ENCODE measurements around the gene NME1.
"Not testable (repeated sequence)": the region's sequence is repeated elsewhere in the genome, so short reads cannot be mapped to it uniquely, and the experiment has no call there.

NME1 gene

DNA sequence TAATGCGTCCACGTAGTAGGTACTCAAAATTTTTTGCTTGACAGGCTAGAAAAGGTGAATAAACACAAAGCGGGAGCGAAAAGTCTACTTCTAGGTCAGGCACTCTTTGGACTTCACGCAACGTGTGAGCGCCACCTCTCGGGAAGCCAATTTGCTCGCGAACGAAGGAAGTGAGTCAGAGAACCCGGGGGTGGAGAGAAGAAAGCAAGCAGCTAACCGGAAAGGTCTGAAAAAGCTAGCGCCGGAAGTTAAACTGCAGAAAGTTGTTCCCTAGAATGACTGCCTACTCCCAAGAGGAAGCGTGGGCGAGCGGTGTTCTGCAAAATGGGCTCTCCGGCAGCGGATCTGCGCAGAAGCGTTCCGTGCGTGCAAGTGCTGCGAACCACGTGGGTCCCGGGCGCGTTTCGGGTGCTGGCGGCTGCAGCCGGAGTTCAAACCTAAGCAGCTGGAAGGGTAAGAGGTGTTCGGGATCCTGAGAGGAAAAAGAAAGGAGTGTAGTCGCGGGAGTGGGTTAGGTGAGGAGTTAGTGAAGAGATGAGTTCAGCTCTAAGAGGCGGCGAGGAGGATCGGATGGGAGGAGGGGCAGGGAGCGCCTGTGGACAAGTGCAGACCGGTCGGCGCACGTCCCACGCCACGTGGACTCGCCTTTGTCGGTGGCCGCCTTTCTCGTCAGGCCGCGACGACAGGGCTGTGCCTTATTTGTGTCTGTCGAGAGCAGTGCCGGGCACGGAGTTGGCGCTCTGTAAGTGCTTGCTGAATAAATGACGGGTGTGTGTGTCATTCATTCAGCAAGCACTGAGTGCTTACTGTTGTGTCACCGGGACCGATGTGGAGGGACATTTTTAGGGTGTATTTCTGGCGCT, at the start of gene NME1:
Gene NME1, plus strand, starts transcription at position 350 of the 863 bp plus-strand sequence. CDS start 2,096 bp downstream, outside the sequence.
- DNase-seq (ENCODE audit: low read depth): peak; percentile 99

DNA sequence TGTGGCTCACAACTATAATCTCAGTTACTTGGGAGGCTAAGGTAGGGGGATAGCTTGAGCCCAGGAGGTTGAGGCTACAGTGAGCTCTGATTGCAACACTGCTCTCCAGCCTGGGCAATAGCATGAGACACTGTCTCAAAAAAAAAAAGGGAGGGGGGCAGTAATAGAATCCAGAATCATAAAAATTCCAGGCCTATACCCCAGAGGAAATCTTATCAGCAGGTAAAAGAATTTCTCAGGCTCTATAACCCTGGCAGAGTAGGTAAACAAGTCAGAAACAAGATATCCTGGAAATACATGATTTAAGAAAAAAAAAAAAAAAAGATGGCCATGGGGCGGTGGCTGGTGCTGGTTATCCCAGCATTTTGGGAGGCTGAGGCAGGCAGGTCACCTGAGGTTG, 45.6 kb upstream of the NME1 start:
- no peak for DNase-seq (ENCODE audit: low read depth)

DNA sequence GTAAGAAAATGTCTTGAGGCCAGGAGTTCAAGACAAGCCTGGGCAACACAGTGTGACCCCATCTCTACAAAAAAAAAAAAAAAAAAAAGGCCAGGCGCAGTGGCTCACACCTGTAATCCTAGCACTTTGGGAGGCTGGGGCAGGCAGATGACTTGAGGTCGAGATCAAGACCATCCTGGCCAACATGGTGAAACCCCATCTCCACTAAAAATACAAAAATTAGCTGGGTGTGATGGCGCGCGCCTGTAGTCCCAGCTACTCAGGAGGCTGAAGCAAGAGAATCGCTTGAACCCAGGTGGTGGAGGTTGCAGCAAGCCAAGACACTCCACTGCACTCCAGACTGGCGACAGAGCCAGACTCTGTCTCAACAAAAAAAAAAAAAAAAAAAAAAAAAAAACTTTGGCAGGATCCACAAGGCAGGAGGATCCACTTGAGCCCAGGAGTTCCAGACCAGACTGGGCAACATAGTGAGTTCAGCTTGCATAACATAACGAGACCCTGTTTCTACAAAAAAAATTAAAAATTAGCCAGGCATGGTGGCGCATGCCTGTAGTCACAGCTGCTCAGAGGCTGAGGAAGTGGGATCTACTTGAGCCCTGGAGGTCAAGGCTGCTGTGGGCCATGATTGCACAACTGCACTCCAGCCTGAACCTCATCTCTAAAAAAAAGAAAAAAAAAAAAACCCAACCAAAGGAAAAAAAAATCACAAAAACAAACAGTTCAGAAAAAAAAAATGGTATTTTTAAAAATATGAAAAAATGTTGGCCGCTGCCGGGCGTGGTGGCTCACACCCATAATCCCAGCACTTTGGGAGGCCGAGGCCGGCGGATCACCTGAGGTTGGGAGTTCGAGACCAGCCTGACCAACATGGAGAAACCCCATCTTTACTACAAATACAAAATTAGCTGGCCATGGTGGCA, 40.8 kb upstream of the NME1 start:
- DNase-seq (ENCODE audit: low read depth): peak; percentile 73

DNA sequence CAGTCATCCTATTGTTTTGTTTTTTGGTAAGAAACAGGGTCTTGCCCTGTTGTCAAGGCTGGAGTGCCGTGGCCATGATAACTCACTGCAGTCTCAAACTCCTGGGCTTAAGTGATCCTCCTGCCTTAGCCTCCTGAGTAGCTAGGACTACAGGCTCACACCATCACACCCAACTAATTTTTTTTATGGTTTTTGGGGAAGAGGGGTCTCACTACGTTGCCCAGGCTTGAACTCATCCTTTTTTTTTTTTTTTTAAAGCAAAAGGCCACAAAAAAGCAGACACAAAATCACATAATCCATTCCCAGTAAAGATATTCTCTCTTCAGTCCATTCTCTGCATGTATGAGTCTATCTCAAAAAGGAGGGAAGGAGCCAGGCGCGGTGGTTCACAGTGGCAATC, 38.2 kb upstream of the NME1 start:
- no peak for DNase-seq (ENCODE audit: low read depth)

DNA sequence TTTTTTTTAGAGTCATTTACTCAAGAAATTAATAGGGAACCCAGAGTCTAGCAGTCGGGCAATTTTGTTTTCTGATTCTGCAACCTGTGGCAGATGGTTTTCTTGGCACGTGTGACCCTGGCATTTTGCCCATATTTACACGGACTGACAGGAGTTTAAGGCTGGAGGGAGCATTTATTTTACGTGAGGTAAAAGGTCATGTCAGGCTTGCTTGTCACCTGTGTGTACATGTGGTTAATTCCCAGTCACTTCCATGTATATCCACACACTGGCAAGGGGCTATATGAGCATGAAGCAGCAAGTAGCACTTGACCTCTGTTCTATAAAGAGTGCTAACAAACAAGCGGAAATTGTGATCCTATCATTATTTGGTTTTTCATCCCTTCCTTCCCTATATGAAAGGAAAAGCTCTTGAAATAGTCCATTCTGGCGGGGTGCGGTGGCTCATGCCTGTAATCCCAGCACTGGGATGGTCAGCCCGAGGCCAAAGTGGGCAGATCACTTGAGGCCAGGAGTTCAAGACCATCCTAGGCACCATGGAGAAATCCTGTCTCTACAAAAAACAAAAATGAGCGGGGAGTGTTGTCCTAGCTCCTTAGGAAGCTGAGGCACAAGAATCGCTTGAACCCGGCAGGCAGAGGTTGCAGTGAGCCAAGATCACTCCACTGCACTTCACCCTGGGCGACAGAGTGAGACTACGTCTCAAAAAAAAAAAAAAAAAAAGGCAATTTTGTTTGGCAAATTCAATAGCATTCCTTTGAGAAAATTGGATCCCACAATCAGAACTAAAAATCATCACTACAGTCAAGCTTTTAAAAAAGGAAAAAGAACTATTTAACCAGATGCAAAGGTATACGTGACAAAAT, 34.8 kb upstream of the NME1 start:
- no peak for DNase-seq (ENCODE audit: low read depth)

DNA sequence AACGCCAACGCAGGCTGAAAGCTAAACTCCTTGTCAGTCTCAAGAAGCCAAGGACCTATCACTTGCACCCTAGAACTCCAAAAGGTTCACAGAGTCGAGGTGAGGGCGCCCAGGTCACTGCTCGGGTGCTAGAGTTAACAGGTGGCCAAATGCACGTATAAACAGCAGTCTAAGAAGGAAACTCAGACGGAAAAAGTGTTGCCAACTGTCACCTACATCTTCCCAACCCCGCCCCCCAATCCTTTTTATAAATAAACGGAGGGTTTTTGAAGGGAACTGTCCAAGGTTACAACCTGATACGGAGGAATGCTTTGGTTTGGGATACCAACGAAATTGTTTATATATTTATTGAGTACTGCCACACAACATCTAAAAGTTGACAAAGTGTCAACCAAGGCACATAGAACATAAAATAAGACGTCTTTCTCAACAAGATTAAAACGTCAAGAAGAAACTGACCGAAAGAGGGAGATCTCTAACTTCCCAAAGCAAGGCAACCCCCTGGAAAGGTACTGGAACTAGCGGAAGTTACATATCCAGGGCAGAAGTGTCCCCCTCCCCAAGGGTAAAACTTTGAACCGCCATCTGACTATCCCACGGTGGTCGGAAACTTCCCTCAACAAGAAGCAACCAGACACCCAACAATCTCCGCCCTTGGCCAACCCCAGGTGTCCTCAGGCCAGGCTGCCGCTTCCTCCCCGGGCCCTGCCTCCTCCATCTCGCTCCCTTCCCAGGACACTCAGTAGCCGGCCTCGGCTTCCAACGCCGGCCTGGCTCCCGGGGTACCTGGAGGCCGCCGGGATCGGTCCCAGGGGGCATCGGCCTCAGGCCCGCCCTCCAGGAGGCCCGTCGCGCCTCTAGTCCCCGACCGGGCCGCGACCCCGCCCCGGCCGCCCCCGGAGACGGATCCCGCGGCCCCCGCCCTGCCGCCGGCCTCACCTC, 33.7 kb upstream of the NME1 start:
- peak; percentile 46 for DNase-seq (ENCODE audit: low read depth)

DNA sequence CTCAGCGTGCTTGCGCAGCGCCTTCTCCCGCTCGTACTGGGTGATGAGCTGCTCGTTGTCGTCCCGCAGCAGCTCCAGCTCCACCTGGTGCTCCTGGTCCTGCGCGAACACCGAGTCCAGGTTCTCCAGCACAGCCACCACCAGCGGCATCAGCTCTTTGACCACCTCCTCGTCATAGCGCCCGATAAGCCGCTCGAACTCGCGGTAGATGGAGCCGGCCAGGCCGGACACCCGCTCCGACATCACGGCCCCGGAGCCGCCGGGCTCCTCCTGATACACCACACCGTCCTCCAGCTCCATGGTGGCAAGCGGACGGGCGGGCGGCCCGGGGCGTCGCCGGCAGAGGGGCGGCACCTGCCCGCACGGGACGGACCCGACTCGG, 33.0 kb upstream of the NME1 start:
- DNase-seq (ENCODE audit: low read depth): no peak

DNA sequence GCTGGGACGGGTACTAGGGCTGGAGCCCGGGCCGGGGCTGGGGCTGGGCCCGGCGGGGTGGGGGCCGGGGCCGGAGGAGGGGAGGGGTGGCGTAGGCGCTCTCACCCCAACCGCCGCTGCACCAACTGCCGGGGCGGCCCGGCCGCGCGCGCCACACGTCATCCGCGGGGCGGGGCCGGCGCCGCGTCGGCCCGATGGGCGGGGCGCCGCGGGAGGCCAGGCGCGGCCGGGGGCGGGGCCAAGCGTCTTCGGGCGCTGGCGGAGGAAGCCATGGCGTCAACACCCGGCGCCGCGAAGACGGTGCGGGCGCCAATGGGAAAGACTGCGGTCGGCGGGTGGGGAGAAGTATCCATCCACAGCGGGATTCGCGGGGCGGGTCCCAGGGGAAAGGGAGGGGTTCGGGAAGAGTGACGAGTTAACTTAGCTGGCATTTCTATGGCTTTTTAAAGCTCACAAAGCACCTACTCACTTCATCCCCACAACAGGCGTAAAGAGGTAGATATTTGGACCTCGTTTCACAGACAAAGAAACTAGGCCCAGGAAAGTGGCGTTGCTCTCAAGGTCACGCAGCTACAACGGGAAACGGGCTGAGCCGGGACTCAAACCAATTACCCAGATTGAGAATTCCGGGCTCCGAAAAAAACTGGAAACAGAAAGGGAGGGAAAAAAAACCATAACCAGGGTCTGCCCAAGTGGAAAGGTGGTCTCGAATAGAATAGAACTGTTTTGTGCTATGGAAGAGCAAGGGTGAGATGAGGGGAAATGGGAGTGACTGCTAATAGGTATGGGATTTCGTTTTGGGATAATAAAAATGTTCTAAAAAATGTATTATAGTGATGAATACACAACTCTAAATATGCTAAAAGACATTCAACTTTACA, 32.4 kb upstream of the NME1 start, which contains the start of gene SPAG9:
Gene SPAG9, minus strand, starts transcription at position 130 of the 881 bp plus-strand sequence. CDS start 212 bp downstream, outside the sequence.
- DNase-seq (ENCODE audit: low read depth): peak; percentile 98

DNA sequence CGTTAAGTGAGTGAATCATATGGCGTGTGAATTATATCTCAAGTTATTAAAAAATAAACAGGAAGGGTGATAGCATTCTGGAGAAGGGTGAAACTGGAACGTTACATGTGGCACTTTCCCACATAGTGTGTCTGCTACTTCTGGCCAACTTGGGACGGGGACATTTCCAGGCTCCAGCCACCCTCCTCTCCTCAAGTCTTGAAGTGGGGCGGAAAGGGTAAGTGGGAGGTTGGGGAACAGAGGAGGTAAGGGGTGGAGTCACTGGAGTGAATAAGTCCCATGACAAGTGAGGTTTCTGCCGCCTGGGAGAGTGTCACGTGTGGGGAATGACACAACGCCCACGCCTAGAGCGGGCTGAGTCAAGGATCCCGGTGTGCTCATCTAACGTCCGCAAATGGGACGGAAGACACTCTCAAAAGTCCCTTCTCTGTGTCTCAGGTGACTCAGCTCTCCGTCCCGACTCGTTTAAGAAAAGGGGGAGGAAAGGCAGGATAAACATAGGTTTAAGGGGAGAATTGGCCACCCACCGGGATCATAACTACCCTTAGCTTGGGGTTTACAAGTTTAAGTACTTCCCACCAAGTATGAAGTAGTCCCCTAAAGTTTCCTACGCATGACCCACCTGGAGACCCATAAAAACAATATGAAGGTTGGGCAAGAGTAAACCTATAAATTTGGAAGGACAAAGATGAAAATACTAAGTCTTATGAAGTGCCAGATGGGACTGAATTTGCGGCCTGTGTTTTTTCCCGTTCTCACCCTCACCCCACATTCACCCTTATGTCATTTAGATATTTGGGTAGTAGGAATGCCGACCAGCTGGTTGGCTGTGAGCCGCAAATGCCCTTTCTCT, 31.5 kb upstream of the NME1 start:
- DNase-seq (ENCODE audit: low read depth): peak; percentile 97

DNA sequence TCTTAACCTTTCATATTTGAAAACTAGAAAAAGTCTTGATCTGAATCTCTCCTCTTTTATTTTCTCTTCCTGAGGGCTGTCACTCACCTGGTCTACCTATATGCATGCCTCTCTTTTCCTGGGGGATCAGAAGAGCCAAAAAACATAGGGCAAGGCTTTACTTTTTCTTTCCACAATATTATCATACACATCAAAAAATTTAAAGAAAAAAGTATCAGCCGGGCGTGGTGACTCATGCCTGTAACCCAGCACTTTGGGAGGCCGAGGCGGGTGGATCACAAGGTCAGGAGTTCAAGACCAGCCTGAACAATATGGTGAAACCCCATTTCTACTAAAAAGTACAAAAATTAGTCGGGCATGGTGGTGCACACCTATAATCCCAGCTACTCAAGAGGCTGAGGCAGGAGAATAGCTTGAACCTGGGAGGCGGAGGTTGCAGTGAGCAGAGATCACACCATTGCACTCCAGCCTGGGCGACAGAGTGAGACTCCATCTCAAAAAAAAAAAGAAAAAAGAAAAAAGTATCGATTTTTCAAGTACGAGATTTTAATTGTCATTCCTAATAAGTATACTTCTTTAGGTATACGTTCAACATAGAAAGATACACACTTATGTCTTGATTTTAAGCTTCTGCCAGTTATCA, 30.8 kb upstream of the NME1 start:
- not testable (repeated sequence) for DNase-seq (ENCODE audit: low read depth)

DNA sequence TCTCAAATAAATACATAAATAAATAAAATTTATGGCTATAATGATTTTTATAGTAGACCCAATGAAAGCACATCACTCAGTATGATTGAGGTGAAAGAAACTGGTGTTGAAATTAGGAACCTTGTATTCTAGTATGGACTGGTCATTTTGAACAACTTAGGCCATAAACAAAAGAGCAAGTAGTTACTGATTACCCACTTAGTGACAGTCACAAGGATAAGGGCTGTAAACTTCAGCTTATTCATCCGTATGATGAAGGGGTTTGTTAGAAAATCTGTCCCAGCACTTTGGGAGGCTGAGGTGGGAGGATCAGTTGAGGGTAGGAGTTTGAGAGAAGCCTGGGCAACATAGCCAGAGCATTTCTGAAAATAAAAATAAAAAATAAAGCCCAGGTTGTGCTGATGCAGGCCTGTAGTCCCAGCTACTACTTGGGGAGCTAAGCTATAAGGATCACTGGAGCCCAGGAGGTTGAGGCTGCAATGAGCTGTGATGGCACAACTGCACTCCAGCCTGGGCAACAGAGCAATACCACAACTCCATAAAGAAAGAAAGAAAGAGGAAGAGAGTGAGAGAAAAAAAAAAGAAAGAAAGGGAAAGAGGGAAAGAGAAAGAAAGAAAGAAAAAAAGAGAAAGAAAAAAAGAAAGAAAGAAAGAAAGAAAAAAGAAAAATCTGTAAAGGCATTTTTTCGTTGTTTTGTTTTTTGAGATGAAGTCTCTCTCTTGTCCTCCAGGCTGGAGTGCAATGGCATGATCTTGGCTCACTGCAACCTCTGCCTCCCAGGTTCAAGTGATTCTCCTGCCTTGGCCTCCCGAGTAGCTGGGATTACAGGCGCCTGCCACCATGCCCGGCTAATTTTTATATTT, 28.5 kb upstream of the NME1 start:
- DNase-seq (ENCODE audit: low read depth): no peak

DNA sequence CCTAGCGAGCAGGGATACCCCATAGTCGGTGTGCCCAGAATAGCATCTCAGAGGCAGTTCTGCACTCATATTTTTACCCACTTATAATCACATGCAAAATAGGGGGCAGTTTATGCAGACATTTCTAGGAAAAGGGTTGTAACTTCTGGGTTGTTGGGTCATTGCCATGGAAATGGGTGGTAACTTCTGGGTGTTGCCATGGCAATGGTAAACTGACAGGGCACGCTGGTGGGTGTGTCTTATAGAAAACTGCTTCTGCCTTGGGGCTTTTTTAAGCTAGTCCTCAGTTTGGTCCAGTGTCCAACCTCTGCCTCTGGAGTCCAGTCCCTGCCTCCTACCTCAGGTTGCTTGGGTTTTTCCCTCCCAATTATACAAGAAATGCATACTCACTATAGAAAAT, 25.3 kb upstream of the NME1 start:
- peak; percentile 5 for DNase-seq (ENCODE audit: low read depth)

DNA sequence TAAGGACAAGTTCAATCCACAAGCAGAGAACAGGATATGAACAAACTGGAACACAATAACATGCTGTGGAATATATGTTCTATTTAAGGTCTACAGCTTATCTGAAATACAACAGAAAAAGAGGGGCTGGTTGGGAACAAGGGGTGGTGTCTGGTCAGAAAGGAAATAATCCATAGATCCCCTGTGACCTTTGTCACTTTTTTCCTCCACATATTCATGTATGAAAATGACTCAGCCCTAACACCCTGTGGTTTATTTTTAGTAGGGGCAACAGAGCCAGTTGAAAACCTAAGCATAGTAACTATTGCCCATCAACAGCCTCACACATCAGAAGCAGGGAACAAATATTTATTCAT, 20.4 kb upstream of the NME1 start:
- no peak for DNase-seq (ENCODE audit: low read depth)

DNA sequence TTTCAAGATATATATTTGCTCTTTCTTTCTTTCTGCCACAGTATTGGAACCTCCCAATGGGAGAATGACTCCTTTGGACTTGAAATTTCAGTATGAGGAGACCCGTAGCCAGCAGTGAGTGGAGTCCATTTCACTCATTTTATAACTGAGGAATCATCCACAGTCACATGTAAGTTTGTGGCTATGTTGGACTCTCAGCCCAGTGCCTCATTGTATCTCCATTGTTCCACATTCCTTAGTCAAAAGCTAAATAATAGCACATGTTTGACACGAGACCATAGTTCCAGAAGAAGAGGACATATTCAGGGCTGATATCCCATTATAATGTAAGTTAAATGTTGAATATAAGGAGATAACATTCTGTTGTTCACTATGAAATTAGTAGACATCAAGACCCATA, 20.0 kb upstream of the NME1 start:
- DNase-seq (ENCODE audit: low read depth): no peak

DNA sequence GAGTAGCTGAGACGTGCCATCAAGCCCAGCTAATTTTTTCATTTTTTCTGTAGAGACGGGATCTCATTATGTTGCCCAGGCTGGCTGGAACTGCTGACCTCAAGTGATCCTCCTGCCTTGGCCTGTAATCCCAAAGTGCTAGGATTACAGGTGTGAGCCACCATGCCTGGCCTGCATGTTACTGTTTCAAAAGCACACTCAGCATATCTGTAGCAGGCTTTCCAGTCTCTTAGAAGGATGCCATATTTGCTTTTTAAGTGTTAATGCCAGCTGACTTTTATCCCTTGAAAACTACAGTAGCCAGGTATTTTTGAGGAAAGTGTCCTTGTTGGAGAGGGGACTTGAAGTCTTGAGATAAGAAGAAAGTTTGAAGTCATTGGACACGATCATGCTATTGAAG, 17.4 kb upstream of the NME1 start:
- DNase-seq (ENCODE audit: low read depth): no peak

DNA sequence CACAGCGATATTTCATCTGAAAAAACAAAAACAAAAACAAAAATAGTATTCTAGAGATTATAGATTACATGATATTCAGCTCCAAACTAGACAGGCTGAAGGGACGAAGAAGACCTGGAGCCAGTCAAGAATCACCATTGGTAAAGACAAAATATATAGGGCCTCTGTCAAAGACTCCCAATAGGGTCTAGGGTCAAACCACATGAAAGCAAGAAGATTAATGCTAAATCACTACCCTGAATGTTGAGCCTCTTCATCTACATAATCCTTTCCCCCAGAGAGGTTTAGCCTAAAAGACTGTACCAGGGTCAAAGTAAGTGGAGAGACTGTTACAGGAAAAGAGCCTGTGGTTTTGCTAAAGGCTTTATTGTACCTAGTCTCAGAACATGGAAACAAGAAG, 10.8 kb upstream of the NME1 start:
- DNase-seq (ENCODE audit: low read depth): no peak

DNA sequence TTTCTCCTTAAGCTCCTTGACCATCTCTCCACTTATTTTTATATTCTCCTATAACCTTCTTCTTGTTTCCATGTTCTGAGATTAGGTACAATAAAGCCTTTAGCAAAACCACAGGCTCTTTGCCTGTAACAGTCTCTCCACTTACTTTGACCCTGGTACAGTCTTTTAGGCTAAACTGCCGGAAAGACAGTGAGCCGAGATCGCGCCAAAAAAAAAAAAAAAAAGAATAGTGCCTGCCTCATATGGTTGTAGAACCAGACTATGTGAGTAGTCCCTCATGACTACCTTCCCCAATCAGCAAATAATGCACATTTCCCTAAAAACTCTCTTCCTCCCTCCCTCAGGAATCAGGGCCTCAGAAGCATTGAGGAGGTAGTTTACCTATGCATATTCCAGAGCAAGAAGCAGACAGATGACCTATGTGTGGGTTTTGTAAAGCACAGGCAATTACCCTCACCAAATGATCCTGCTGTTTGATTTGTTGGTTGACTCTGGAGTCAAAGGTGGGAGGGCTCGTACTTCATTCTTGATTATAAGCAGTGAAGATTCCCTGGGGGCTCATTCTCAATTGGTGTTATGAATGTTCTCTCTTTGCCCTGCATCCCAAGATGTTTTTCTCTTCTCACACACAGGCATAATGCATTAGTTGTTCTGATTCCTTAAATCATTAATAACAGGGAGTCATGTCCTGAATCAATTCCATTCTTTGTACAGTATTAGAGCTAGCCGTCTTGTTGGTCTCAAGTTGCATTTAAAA, 8.9 kb upstream of the NME1 start:
- DNase-seq (ENCODE audit: low read depth): no peak
